NCI-H2196 treated with DMSO at 0.1 percent for 48 hours (cell line): Measurements from ENCODE around the gene KPNA1.

Experiments
- DNase-seq: peaks from one replicate; lab custom pipeline; 2025; ENCODE audit not compliant: unreplicated experiment; lab: John Stamatoyannopoulos, UW

The KPNA1 gene

DNA sequence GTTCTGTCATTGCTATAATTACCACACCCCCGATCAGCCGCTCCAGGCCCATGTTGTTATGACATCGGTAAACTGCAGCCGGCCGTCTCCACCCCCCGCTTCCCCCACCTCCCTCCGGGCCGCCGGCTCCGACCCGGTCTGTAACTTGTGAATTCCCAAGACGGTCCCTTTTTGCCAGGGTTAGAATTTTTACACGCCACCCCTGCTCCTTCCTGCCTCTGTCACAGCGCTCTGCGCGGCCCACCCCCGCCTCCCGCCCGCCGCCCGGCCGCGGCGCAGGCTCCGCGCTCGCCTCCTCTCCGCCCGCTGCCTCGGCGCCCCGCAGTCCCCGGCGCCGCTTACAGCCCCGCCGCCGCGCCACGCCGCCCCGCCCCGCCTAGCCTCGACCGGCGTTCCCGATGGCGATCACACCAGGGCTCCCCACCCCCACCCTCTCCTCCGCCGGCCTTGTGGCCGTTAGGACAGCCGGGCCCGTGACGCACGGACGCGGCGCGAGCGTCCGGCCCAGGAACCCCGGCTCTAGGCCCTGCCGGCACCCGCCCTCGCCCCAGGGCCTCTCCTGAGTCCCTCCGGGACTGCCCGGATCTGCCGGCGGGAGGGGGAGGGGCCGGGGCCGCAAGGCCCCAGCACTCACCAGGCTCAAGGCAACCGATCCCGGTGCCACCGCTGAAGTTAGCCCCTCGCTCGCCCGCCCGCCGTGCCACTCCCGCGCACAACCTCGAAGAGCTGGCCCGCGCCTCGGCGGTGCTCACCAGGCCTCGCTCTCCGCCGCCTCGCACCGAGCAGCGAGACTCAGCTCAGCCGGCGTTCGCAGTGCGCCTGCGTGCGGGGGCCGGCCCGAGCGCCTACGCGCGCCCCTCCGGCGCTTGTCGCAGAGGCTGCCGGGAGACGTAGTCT is at the start of gene KPNA1:
TSS of gene KPNA1 (minus strand) at position 817 of the 897 bp plus-strand sequence. CDS start 18,374 bp downstream, outside the sequence.
- DNase-seq, result peak; percentile 88

DNA sequence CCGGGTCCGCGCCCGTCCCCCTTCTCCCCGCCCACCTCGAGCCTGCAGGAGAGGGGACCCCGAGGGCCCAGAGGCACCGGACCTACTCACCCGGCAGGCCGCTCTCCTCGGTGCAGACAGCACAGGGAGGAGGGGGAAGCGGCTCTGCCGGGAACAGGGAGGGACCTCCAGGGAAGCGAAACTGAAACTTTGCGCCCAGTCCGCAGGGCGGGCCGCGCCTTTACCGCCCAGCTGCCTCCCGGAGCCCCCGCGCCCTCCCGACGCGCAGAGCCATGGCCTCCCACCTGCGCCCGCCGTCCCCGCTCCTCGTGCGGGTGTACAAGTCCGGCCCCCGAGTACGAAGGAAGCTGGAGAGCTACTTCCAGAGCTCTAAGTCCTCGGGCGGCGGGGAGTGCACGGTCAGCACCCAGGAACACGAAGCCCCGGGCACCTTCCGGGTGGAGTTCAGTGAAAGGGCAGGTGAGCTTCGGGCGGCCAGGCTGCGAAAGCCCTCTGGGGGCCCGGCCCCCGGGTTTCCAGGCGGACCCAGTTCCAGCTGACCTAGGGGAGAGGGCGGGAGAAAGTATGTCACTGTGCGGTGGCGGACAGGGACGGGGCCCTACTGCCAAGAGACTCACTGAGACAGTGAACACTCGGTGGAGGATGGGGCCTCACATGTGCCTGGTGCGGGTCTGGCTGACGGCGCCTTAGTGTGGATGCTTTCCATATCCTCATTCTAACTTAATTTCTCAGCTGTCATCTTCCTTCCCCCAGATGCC is 49.6 kb upstream of the KPNA1 start, which contains the start of the genes DTX3L and PARP9:
TSS of gene DTX3L (plus strand) at position 184 of the 758 bp plus-strand sequence. CDS start at position 273, 89 bp downstream.
TSS of gene PARP9 (minus strand) at position 146 of the 758 bp plus-strand sequence. CDS start 4,680 bp downstream, outside the sequence.
- DNase-seq, result peak; percentile 87

DNA sequence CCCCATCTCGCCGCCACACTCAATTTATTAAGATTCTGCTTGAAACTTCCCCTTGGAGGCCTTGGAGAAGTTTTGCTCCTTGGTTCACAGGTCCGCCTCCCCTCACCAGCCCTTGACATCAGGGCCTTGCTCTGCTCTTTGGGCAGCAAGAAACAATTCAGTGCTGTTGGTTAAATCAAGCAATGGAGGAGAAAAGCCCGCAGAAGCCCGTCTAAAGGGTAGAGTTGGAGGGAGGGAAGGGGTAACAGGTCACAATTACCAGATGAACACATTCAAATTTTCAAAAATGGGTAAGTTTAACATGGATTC is 48.9 kb upstream of the KPNA1 start:
- no peak for DNase-seq

DNA sequence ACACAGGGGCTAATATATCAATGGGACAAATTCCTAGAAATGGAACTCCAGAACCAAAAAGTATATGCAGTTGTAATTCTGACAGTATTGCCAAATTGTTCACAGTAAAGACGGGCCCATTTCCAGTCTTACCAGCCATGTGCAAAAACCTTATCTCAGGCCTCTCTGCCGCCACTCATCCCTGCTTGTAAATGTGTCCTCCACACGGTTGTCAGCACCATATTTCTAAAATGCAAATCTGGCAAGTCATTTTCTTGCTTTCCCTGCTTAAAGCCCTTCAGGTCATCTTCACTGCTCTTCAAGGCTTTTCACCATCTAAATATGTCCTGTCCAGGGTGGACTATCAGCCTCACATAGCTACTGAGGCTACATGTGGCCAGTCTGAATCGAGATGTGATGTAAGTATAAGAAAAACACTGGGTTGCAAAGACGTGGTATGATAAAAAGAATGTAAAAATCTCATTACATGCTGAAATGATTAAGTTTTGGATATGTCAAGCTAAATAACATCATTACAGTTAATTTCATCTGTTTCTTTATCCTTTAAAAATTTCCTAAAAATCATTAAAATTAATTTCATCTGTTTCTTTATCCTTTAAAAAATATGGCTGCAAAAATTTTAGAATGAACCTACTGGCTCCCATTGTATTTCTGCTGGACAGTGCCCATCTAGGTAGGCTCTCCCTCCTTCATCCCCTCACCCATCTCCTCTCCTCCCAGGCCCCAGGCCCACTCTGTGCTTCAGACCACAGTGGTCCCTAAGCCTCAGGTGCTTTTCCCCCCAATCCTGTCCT is 48.4 kb upstream of the KPNA1 start:
- DNase-seq, result no peak

DNA sequence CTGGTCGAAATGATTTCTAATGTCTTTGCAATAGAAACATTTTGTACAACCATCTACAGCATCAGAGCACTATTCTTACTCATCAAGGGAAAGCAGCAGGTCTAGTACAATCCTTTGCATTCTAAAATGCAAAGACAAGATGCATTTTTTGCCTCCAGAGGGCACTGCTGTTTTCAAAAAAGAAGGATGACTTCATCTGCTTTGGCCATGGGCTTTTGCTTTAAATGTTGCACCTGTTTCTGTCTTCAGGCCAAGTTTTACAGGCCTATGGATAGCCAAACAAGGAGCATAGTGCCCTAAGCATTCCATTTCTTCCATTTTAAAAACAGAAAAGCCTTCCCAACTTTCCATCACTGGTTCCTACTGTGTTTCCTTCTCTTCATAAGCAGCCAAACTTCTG is 45.9 kb upstream of the KPNA1 start:
- DNase-seq, result peak; percentile 76

DNA sequence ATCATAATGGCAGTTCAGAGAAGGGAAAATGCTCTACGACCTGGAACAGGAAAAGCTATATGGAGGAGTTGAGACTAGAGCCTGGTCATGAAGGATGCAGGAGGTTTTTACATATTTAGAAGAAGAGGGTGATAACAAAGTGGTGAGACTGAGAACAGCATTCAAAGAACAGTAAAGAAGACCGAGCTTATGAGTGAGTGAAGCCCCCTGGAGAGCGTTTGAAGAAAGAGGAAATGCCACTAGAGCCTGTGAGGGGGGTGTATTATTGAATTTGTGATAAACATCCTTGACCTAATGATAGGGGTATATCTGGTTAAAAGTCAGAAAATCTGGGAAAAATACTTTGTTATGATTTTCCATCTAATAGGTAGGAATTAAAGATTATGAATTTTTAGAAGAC is 45.2 kb upstream of the KPNA1 start:
- DNase-seq, result no peak

DNA sequence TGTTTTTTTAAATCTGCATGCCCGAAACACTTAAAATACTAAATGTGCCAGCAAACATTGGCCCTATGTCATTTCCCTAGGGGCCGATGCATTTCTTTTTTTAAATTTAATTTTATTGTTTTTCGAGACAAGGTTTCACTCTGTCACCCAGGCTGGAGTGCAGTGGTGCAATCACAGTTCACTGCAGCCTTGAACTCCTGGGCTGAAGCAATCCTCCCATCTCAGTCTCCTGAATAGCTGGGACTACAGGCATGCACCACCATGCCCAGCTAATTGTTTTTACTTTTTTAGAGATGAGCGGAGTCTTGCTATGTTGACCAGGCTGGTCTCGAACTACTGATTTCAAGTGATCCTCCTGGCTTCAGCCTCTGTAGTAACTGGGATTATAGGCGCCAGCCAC is 43.9 kb upstream of the KPNA1 start:
- DNase-seq, result no peak

DNA sequence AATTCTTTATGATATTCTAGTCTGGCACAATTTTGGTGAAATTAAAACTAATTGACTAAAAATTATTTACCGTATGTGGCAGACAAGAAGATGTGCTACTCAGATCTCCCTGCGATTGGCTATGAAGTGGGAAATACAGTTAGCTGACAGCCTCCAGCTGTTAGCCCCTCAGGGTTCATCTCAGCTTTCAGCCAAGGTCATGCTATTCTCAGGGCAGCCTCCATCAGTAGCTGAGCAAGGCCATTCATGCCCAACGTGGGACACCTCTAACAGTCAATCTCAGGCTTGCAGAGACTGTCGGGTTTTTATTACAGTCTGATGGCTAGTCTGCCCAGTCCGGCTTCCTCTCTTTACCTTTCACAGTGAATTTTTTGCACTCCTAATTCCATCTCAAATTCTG is 42.6 kb upstream of the KPNA1 start:
- DNase-seq, result no peak

DNA sequence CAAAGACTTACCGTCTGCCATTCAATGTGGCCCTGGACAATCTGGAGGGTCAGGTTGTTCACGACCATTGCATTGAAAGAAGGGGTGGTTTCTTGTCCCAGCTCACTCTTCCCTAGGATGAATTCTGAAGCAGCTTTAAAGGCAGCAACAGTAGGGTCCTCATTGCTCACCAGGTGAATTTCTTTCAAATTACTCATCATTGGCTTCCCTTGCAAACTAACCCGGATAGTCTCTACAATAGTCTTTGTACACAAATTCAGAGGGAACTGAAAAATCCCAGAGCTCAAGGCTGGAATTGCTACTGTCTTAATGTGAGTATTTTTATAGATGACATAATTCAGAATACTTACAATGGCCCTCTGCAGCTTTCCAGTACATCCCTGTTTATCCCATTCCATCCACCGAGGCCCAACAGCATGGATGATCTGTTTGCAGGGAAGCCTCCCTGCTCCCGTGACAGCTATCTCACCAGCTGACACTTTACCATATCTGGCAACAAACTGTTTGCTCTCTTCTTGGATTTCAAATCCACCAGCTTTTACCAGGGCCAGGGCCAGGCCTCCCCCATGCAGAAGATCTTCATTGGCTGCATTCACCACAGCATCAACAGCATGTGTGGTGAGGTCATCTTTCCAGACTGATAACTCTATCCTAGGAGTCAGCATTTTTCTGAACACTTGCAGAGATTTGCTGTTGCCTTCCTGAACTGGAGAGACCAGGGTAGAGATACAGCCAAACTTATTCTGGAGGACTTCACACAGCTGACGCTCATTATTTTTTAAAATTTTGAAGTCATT is 40.7 kb upstream of the KPNA1 start:
- DNase-seq, result peak; percentile 79

DNA sequence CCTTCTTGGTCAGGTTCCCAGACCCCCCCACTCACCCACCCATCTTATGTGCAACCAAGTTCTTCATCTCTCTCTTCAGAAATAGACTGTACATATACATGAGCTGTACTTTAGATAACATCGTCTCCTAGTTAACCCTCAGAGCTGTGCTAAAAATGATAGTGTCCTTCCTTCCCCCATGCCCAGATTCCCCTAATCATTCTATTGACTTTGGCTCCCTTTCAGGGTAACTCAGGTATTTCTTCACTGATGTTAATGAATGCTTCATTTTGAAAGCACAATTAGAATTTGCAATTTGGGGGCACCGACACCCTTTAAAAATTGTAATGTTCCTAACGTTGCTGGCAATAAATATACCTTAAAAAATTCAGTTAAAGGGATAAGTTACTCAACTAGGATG is 38.4 kb upstream of the KPNA1 start:
- DNase-seq, result no peak

DNA sequence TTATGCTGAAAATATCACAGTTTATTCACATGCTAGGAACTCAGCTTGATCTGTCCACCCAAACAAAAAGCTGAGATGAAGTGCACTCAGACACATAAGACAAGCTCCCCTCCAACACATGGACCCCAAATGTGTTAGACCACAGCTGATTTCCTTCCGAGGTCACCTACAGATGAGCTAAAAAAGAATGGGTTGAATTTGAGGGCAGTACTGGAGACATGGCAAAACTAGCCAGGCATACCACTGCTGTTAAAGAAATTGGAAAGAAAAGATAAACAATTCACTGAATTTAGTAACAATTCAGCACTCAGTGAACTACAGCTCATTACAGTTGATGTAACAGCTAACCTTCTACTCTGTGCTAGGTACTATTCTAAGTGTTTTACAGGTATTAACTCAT is 33.9 kb upstream of the KPNA1 start:
- DNase-seq, result no peak

DNA sequence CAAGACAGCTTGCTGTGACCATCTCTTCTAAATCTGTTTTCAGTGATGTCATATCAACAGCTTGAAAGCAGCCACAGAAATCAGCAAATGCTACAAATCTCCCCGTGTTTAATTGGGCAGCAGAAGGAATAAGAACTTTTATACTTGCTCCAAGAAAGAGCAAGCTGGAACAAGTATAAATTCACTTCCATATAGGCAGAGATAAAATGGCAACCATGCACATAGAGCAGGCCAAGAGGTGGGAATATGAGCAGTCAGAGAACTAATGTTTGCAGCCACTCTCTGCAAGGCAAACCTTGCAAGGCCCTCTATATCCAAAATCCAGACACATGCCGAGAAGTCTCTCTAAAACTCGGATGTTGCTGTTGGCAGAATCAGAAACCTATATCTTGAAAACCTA is 33.3 kb upstream of the KPNA1 start:
- DNase-seq, result no peak

DNA sequence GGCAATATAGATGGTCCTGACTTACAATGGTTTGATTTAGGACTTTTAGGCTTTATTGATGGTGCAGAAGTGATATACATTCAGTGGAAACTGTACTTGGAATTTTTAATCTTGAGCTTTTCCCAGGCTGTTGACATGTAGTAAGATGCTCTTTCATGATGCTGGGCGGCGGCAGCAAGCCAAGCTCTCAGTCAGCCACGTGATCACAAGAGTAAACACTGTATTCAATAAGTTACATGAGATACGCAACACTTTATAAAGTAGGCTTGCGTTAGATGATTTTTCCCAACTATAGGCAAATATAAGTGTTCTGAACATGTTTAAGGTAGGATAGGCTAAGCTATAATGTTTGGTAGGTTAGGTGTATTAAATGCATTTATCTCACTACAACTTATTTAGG is 31.4 kb upstream of the KPNA1 start:
- no peak for DNase-seq

DNA sequence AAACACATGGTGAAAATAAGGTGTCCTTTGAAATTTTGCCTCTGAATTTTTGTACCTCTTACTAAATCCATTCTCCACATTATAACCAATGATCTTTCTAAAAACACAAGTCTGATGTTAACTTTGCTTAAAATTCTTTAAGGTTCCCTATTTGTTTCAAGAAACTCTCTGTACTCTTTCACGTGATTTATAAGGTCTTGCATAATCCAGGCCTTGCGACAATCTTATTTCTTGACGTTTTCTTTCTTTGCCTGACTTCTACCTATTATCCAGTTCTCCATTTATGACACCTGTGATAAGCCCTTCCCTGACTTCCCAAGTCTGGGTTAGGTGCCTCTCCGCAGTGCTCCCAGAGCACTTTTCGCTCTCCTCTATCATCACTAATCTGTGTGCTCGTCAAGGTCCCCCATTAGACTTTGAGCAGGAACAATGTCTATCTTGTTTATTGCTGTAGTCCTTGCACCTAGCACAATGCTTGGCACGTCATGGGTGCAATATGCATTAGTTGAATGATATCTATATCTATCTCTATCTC is 24.3 kb upstream of the KPNA1 start:
- DNase-seq, result no peak

DNA sequence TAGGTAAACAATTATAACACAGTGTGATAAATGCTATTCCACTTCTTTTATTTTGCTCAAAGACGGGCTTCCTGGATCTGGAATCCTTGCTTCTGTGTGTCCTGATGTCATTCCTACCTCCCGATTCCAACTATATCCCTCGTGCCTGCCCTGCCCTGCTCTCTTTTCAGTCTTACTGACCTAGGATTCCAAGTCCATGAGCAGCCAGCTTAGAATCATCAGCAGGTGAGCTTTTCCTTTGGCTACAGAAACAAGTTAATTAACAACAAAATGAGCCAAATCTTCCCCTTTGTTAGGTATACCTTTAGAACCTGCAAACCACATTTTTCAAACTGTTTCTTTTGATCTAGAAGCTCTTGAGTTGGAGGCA is 21.9 kb upstream of the KPNA1 start:
- DNase-seq, result no peak

DNA sequence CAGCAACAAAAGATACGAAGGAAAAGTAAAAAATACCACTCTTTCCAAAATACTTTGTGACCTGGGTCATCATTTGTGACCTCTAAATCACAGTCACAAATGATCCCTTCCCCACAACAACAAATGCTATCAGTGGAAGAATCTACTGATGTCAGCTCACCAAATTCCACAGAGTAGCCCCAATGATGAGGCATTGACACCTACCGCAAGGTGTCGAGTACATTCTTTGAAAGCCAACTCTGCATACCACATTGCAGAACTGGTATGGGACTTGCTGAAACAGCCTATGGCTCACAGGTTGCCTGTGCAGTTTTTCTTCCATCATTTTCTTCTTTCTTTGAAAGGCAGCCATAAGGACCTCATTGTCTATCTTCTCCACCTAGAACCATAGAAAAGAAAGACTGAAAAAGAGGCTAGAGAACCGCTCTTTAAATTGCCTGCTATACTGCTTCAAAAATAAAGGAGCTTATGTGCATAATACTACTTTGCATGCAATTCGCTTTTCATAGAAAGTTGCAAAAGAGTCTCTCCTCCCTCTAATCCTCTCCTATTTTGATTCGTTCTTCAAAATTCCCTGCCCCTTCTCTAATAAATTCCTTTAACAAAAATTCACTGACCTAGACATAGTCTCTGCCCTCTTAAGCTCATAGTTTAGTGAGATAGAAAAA is 21.4 kb upstream of the KPNA1 start:
- DNase-seq, result no peak

DNA sequence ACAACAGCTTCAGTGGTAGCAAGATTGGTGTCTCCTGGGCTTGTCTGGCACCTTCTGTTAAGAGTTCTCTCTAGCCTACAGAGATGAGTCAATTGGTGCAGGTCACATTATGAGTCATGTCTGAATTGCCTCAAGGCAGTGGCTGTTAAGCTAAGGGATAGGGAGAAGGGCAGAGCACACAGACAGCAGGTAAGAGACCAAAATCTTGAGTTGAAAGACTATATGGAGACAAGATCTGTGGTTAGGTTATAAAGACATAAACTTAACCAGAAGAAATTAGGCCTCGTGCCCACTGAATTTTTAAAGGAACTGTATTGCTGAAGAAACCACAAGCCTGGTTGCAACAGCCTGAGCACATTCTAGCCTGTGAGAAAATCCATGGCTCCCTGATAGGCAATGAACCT is 19.2 kb upstream of the KPNA1 start:
- no peak for DNase-seq

DNA sequence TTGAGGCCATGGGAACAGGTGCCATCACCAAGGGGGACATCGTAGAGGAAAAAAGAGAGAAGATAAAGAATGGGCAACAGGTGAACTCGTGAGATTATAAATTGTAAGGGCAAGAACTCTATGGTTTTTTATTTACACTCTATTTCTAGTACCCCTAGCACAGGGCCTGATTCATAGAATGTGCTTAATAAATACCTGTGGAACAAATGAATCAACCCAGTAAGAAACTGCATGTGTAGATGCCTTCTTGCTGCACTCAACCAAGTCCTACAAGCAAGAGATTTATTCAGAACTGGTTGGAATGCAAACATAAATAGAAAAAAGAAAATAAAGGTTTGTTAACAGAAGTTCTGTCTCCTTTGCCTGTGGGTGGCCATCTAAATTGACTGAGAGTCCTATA is 18.7 kb upstream of the KPNA1 start:
- no peak for DNase-seq

DNA sequence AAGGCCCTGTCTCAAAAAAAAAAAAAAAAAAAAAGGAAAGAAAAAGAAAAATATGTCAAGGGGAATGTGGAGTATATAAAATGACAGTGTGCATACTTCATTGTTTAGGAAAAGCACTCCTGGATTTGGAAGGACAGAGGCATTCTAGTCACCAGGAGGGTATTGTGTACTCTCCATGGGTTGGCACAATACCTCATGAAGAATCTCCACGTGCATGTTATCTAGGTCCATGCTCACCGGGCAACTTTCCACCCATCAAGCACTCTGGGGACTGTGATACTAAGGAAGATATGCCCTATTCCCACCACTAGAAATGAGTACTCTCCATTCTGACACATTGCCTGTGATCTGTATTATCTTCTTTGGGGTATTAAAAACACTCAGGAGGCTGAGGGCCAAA is 15.4 kb upstream of the KPNA1 start:
- no peak for DNase-seq

DNA sequence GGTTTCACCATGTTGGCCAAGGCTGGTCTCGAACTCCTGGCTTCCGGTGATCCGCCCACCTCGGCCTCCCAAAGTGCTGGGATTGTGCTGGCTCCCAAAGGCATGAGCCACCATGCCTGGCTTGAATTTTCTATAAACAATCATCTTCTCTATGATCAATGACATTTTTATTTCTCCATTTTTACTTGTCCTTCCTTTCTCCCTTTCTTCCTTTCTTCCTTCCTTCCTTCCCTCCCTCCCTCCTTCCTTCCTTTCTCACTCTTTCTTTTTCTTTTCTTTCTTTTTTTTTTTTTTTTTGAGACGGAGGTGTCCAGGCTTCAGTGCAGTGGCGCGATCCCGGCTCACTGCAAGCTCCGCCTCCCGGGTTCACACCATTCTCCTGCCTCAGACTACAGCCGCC is 8.6 kb upstream of the KPNA1 start:
- DNase-seq, result no peak
